SHP77 treated with DMSO at 0.1 percent for 48 hours (cell line): ENCODE data around the gene TICAM1.
"Not testable (repeated sequence)": the region's sequence is repeated elsewhere in the genome, so short reads cannot be mapped to it uniquely, and the experiment has no call there.

ENCODE experiments used
- DNase-seq: peaks from one replicate; lab custom pipeline; 2025; lab: John Stamatoyannopoulos, UW

TICAM1 gene

GRCh38 chr19:4831304-4831978 lies at the start of gene TICAM1:
Gene TICAM1 (minus strand): TSS chr19:4831712. CDS start chr19:4818377, 13,335 bp downstream.
- no peak for DNase-seq

- DNase-seq: no peak
Observed at GRCh38 chr19:4879041-4879440, 47.5 kb upstream of the TICAM1 start.

GRCh38 chr19:4878491-4878968 lies 47.0 kb upstream of the TICAM1 start:
- DNase-seq: no peak

GRCh38 chr19:4877753-4878490 lies 46.4 kb upstream of the TICAM1 start:
- no peak for DNase-seq

- DNase-seq: no peak
Observed at GRCh38 chr19:4873930-4874329, 42.4 kb upstream of the TICAM1 start.

GRCh38 chr19:4871711-4872110 lies 40.2 kb upstream of the TICAM1 start:
- no peak for DNase-seq

- DNase-seq: no peak
Observed at GRCh38 chr19:4870025-4870700, 38.7 kb upstream of the TICAM1 start.

- no peak for DNase-seq
Observed at GRCh38 chr19:4868286-4868834, 36.8 kb upstream of the TICAM1 start.

GRCh38 chr19:4867534-4868285 lies 36.2 kb upstream of the TICAM1 start, which contains the start of gene PLIN3:
Gene PLIN3 (minus strand): TSS chr19:4867667. CDS start chr19:4861394, 6,273 bp downstream.
- peak; percentile 17 for DNase-seq

- DNase-seq: no peak
Observed at GRCh38 chr19:4866595-4867424, 35.3 kb upstream of the TICAM1 start.

GRCh38 chr19:4861147-4861546 lies 29.6 kb upstream of the TICAM1 start:
- no peak for DNase-seq

- DNase-seq: no peak
Observed at GRCh38 chr19:4859697-4860096, 28.2 kb upstream of the TICAM1 start.

- not testable (repeated sequence) for DNase-seq
Observed at GRCh38 chr19:4856468-4856867, 25.0 kb upstream of the TICAM1 start.

- not testable (repeated sequence) for DNase-seq
Observed at GRCh38 chr19:4853506-4853905, 22.0 kb upstream of the TICAM1 start.

- no peak for DNase-seq
Observed at GRCh38 chr19:4852484-4852883, 21.0 kb upstream of the TICAM1 start.

GRCh38 chr19:4851551-4852290 lies 20.2 kb upstream of the TICAM1 start:
- DNase-seq: peak; percentile 8

- no peak for DNase-seq
Observed at GRCh38 chr19:4849019-4849418, 17.5 kb upstream of the TICAM1 start.

GRCh38 chr19:4847190-4847973 lies 15.9 kb upstream of the TICAM1 start:
- no peak for DNase-seq

GRCh38 chr19:4845975-4846374 lies 14.5 kb upstream of the TICAM1 start:
- DNase-seq: not testable (repeated sequence)
